ENCODE measurements around the gene IFT88. TPM values are rescaled to one million over a fixed set of nuclear protein-coding genes. Genes with fewer than 3 reads are reported as not detected.

IFT88 gene
- total RNA-seq, 1 donor: 20.3 TPM

- no peak for TF ChIP-seq CTCF (IDR thresholded peaks at IDR 0.05; ENCODE audit: extremely low read depth, low read depth, low read length)
- Histone ChIP-seq H3K27me3 (ENCODE audit: insufficient read depth, low read length) (no peaks in the 10 kb centered on the region), H3K4me2 (ENCODE audit: insufficient read depth, low read length) (no peak overlapping the region), H3K4me3 (ENCODE audit: insufficient read depth, low read length) (no peak overlapping the region), H3K4me1 (ENCODE audit: insufficient read depth, low read length) (peaks cover 13% of the 10 kb centered on the region), H3K79me2 (ENCODE audit: insufficient read depth, low read length) (peaks cover 10% of the 10 kb centered on the region), H4K20me1 (ENCODE audit: insufficient read depth, low read length) (no peaks in the 10 kb centered on the region), H3K27ac (ENCODE audit: low read depth, low read length) (no peak overlapping the region), H3K36me3 (ENCODE audit: insufficient read depth, low read length) (no peaks in the 10 kb centered on the region), H3K9me3 (ENCODE audit: low read depth, low read length) (no peaks in the 10 kb centered on the region), H2AFZ (ENCODE audit: low read length) (no peak overlapping the region)
- DNase-seq (ENCODE audit: insufficient read length, low spot score, missing footprints): no peak
Observed at GRCh38 chr13:20571676-20572075, 4.7 kb downstream of the IFT88 start.

DNA sequence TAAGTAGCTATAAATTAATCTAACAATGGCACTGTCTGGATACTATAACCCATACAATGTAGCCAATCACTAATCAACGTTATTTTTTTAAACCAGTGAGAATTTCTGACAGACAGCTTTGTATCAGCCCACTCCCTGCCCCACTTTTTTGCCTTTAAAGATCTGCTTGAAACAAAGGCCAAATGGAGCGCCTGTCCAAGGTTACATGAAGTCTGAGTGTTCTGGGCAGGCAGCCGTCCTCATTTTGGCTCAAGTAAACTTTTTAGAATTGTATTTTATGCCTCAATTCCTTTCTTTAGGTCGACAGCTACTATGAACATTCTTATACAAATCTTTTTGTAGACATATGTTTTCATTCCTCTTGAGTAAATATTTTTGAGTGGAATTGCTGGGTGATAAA lies 6.2 kb downstream of the IFT88 start:
- Histone ChIP-seq H3K27ac (ENCODE audit: low read depth, low read length) (no peak overlapping the region), H3K9me3 (ENCODE audit: low read depth, low read length) (no peaks in the 10 kb centered on the region), H3K79me2 (ENCODE audit: insufficient read depth, low read length) (peaks cover 10% of the 10 kb centered on the region), H2AFZ (ENCODE audit: low read length) (no peak overlapping the region), H3K4me3 (ENCODE audit: insufficient read depth, low read length) (no peak overlapping the region), H3K36me3 (ENCODE audit: insufficient read depth, low read length) (no peaks in the 10 kb centered on the region), H4K20me1 (ENCODE audit: insufficient read depth, low read length) (no peaks in the 10 kb centered on the region), H3K4me2 (ENCODE audit: insufficient read depth, low read length) (no peak overlapping the region), H3K27me3 (ENCODE audit: insufficient read depth, low read length) (no peaks in the 10 kb centered on the region), H3K4me1 (ENCODE audit: insufficient read depth, low read length) (peaks cover 4% of the 10 kb centered on the region)
- TF ChIP-seq CTCF (IDR thresholded peaks at IDR 0.05; ENCODE audit: extremely low read depth, low read depth, low read length): no peak
- no peak for DNase-seq (ENCODE audit: insufficient read length, low spot score, missing footprints)

- no peak for DNase-seq (ENCODE audit: insufficient read length, low spot score, missing footprints)
- H3K4me3 ChIP-seq (ENCODE audit: insufficient read depth, low read length): no peak overlapping the region
- H3K27ac ChIP-seq (ENCODE audit: low read depth, low read length): no peak overlapping the region
Observed at GRCh38 chr13:20573636-20574035, 6.7 kb downstream of the IFT88 start.

GRCh38 chr13:20579191-20579590 lies 12.2 kb downstream of the IFT88 start:
- Histone ChIP-seq H3K4me3 (ENCODE audit: insufficient read depth, low read length) (no peak overlapping the region), H3K79me2 (ENCODE audit: insufficient read depth, low read length) (no peaks in the 10 kb centered on the region), H2AFZ (ENCODE audit: low read length) (no peak overlapping the region), H3K27me3 (ENCODE audit: insufficient read depth, low read length) (no peaks in the 10 kb centered on the region), H3K27ac (ENCODE audit: low read depth, low read length) (no peak overlapping the region), H3K4me1 (ENCODE audit: insufficient read depth, low read length) (no peaks in the 10 kb centered on the region), H3K36me3 (ENCODE audit: insufficient read depth, low read length) (no peaks in the 10 kb centered on the region), H3K9me3 (ENCODE audit: low read depth, low read length) (no peaks in the 10 kb centered on the region), H3K4me2 (ENCODE audit: insufficient read depth, low read length) (no peak overlapping the region), H4K20me1 (ENCODE audit: insufficient read depth, low read length) (no peaks in the 10 kb centered on the region)
- TF ChIP-seq CTCF (IDR thresholded peaks at IDR 0.05; ENCODE audit: extremely low read depth, low read depth, low read length): no peak
- DNase-seq (ENCODE audit: insufficient read length, low spot score, missing footprints): no peak

More at GRCh38 chr13:20573636-20574035, 6.7 kb downstream of the IFT88 start:
- no peak for TF ChIP-seq CTCF (IDR thresholded peaks at IDR 0.05; ENCODE audit: extremely low read depth, low read depth, low read length)
- no peak overlapping the region for H2AFZ ChIP-seq (ENCODE audit: low read length)
- no peaks in the 10 kb centered on the region for H3K27me3 ChIP-seq (ENCODE audit: insufficient read depth, low read length)
- H3K4me1 ChIP-seq (ENCODE audit: insufficient read depth, low read length): peaks cover 2% of the 10 kb centered on the region
- no peaks in the 10 kb centered on the region for H3K9me3 ChIP-seq (ENCODE audit: low read depth, low read length)
- no peak overlapping the region for H3K4me2 ChIP-seq (ENCODE audit: insufficient read depth, low read length)
- no peaks in the 10 kb centered on the region for H3K36me3 ChIP-seq (ENCODE audit: insufficient read depth, low read length)
- H4K20me1 ChIP-seq (ENCODE audit: insufficient read depth, low read length): no peaks in the 10 kb centered on the region
- H3K79me2 ChIP-seq (ENCODE audit: insufficient read depth, low read length): peaks cover 10% of the 10 kb centered on the region
